Endothelial cell of umbilical vein (primary cell): Measurements from ENCODE around the gene SLMAP.

Source experiments
- EZH2 ChIP-seq: IDR thresholded peaks from 2 replicates; pipeline ENCODE4 v1.6.1; 2012; ENCODE audit warnings: borderline replicate concordance, low read depth, mild to moderate bottlenecking, moderate library complexity, low read length, inconsistent platforms; ENCODE audit not compliant: severe bottlenecking
- FOS ChIP-seq: IDR thresholded peaks from 2 replicates; pipeline ENCODE4 v1.6.1; 2011; ENCODE audit warnings: mild to moderate bottlenecking, low read length, moderate library complexity, borderline replicate concordance; ENCODE audit not compliant: insufficient read depth
- GATA2 ChIP-seq: IDR thresholded peaks from 2 replicates; pipeline ENCODE4 v1.7.0; 2011; ENCODE audit warnings: low read depth, mild to moderate bottlenecking, moderate library complexity, mixed read lengths, low read length; ENCODE audit not compliant: insufficient read length, insufficient read depth
- JUN ChIP-seq: IDR thresholded peaks from 2 replicates; pipeline ENCODE4 v1.6.1; 2011; ENCODE audit warnings: borderline replicate concordance, low read depth; ENCODE audit not compliant: insufficient read length, insufficient read depth
- MAX ChIP-seq: IDR thresholded peaks from 2 replicates; pipeline ENCODE4 v1.6.1; 2011; ENCODE audit not compliant: insufficient read depth, insufficient read length
- POLR2A ChIP-seq: IDR thresholded peaks from 2 replicates; pipeline ENCODE4 v1.6.1; 2012; ENCODE audit warnings: low read depth, mild to moderate bottlenecking, control low read depth, low read length
- POLR2AphosphoS5 ChIP-seq: IDR thresholded peaks from 2 replicates; pipeline ENCODE4 v1.6.1; 2012; ENCODE audit warnings: low read depth, mild to moderate bottlenecking, control low read depth, low read length, moderate library complexity; ENCODE audit not compliant: insufficient read depth
- TF ChIP-seq, protein P1 (sequence below), 2 donors: IDR thresholded peaks; 1 replicate in 1 of 2; 2 replicates in 1 of 2; pipeline ENCODE4 v1.5.1; 2011; ENCODE audit warnings: low read length in 2 of 2, mild to moderate bottlenecking in 2 of 2, moderate library complexity in 2 of 2, control low read depth in 1 of 2, inconsistent platforms in 1 of 2, low read depth in 1 of 2; ENCODE audit not compliant: insufficient read depth in 1 of 2; ENCODE audit errors: extremely low read depth in 1 of 2

DNA sequence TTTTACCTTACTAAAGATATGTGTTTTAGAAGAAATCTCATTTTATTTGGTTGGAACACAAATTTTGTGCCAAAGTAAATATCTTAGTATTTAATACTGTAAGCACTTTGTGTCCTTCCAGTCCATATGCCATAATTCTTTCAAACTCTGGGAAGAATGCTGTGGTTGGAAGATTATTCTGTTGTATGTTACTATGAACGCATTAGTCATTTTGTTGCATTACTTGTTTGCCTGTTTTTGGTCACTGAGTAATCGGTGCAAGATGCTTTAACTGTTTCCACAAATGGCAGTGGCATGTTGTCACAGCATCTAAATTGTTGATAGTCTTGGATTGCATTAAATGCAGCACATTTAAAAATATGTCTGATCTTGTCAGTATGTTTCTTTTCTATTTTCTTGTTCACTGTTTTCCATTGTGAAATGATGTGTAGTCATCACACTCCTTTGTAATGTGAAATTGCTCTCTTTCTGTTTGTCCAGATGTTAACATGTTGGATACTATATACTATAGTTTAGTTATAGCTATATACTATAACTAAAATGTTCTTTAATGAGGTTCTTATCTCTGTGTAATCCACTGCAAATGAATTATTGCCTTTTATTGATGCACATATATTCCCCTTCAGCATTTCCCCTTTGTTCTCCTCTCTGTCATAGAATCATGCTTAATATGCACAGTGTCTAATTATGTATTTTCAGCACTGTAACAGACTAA lies 162.2 kb downstream of the SLMAP start:
- TF ChIP-seq POLR2AphosphoS5 (no peak), POLR2A (no peak), EZH2 (no peak), MAX (no peak), GATA2 (no peak), FOS (no peak), JUN (no peak)
- TF ChIP-seq, protein P1, sequence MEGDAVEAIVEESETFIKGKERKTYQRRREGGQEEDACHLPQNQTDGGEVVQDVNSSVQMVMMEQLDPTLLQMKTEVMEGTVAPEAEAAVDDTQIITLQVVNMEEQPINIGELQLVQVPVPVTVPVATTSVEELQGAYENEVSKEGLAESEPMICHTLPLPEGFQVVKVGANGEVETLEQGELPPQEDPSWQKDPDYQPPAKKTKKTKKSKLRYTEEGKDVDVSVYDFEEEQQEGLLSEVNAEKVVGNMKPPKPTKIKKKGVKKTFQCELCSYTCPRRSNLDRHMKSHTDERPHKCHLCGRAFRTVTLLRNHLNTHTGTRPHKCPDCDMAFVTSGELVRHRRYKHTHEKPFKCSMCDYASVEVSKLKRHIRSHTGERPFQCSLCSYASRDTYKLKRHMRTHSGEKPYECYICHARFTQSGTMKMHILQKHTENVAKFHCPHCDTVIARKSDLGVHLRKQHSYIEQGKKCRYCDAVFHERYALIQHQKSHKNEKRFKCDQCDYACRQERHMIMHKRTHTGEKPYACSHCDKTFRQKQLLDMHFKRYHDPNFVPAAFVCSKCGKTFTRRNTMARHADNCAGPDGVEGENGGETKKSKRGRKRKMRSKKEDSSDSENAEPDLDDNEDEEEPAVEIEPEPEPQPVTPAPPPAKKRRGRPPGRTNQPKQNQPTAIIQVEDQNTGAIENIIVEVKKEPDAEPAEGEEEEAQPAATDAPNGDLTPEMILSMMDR (IDR thresholded peaks at IDR 0.05; ENCODE audit: extremely low read depth in 1 of 2, insufficient read depth in 1 of 2, low read depth in 1 of 2, low read length in 2 of 2): no peak
